Spleen (tissue), 7 donors: ENCODE data around the gene TLCD5.

ENCODE experiments used
- POLR2A ChIP-seq, 3 donors: fragments of 450-650 bp; IDR thresholded peaks; one replicate each; pipeline ENCODE4 v1.5.1; 2017; ENCODE audit warnings: antibody characterized with exemption in 3 of 3, mild to moderate bottlenecking in 1 of 3
- TF ChIP-seq, protein P1 (sequence below), 11 experiments: fragments of 200-600 bp in 7 of 11; fragments of 450-650 bp in 4 of 11; sonication (generic) in 4 of 11; IDR thresholded peaks in 8 of 11; conservative IDR thresholded peaks in 3 of 11; 1 replicate in 7 of 11; 2 replicates in 4 of 11; pipeline versions ENCODE4 v1.4.0 to v1.8.0; 2016 to 2021; ENCODE audit warnings: antibody characterized with exemption in 11 of 11, inconsistent platforms in 4 of 11, mild to moderate bottlenecking in 1 of 11
- donor health status: DM: no; HTN: no; CAD: no; lungs with moderate emphysema.
- donor health status: DM: no; HTN: no; CAD: no.
- donor health status: DM: no; HTN: no; CAD: no.

DNA sequence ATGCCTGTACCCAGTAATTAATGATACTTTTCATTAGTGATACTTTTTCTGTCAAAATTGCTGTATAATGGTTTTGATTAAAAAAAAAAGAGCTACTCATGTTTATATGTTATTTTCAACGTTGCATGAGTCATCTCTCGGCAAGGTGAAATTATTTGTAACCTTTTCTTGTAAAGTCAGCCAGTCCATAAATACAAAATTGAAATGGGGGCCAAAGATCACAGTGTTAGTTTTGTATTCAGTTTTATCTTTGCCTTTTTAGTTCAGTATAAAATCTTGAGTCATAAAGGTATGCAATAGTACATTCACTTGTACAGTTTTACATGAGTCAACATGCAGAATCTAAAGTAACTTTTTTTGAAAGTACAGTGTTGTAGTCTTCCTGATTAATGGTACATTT, 15.4 kb downstream of the TLCD5 start:
- TF ChIP-seq, protein P1, sequence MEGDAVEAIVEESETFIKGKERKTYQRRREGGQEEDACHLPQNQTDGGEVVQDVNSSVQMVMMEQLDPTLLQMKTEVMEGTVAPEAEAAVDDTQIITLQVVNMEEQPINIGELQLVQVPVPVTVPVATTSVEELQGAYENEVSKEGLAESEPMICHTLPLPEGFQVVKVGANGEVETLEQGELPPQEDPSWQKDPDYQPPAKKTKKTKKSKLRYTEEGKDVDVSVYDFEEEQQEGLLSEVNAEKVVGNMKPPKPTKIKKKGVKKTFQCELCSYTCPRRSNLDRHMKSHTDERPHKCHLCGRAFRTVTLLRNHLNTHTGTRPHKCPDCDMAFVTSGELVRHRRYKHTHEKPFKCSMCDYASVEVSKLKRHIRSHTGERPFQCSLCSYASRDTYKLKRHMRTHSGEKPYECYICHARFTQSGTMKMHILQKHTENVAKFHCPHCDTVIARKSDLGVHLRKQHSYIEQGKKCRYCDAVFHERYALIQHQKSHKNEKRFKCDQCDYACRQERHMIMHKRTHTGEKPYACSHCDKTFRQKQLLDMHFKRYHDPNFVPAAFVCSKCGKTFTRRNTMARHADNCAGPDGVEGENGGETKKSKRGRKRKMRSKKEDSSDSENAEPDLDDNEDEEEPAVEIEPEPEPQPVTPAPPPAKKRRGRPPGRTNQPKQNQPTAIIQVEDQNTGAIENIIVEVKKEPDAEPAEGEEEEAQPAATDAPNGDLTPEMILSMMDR (IDR thresholded peaks at IDR 0.05 in 8 of 11, conservative IDR thresholded peaks at IDR 0.05 in 3 of 11), result no peak
- TF ChIP-seq POLR2A (IDR thresholded peaks at IDR 0.05), result no peak
